HepG2 (cell line): ENCODE results near the gene TLN1. TPM values are rescaled to one million over a fixed set of nuclear protein-coding genes. Genes with fewer than 3 reads are reported as not detected.

Experiments used
- FOXM1 ChIP-seq: sonication (generic); formaldehyde crosslinking; IDR thresholded peaks from 2 replicates; pipeline ENCODE4 v1.5.0; 2020; ENCODE audit warnings: missing genetic modification reagents
- PRPF4 ChIP-seq: fragments of 200-400 bp; formaldehyde crosslinking; IDR thresholded peaks from 2 replicates; pipeline ENCODE4 v1.6.1; 2016; ENCODE audit warnings: low read length, low read depth; ENCODE audit not compliant: poor library complexity, severe bottlenecking
- ZNF7 ChIP-seq: IDR thresholded peaks from 2 replicates; pipeline ENCODE4 v1.6.1; 2016; ENCODE audit warnings: missing biosample characterization, missing genetic modification reagents
- ZSCAN29 ChIP-seq: sonication (generic); formaldehyde crosslinking; conservative IDR thresholded peaks from 2 replicates; pipeline ENCODE4 v1.4.0; 2020; ENCODE audit warnings: mild to moderate bottlenecking, missing genetic modification reagents
- polyA plus RNA-seq, 8 experiments: library from polyadenylated mRNA; depleted of rRNA in 3 of 8; stranded (reverse) in 7 of 8; unstranded in 1 of 8; fragments of >200 nt; fragmentation: Illumina TruSeq in 4 of 8; extraction: Trizol in 4 of 8; gene quantifications; 2 replicates each; pipeline versions ENCODE4 v1.2.1 to v1.2.3, GENCODE V29; 2011 to 2016; ENCODE audit warnings: low read depth in 4 of 8, missing spikeins in 1 of 8, mixed read lengths in 1 of 8; ENCODE audit not compliant: insufficient read depth in 1 of 8
- total RNA-seq, 5 experiments: library from RNA; depleted of rRNA; stranded (reverse); fragments of >200 nt; fragmentation: Illumina TruSeq; extraction: Trizol; gene quantifications; 2 replicates each; pipeline ENCODE4 v1.2.3, GENCODE V29; 2016; ENCODE audit warnings: low read depth in 1 of 5
- TF ChIP-seq, protein P1 (sequence below): sonication (generic); formaldehyde crosslinking; IDR thresholded peaks from 2 replicates; pipeline ENCODE4 v1.4.0; 2020; ENCODE audit warnings: mild to moderate bottlenecking, missing genetic modification reagents
- TF ChIP-seq, protein P2 (sequence below): sonication (generic); formaldehyde crosslinking; IDR thresholded peaks from 2 replicates; pipeline ENCODE4 v1.5.0; 2020; ENCODE audit warnings: mild to moderate bottlenecking, missing genetic modification reagents
- TF ChIP-seq, protein P3 (sequence below): sonication (generic); formaldehyde crosslinking; IDR thresholded peaks from 2 replicates; pipeline ENCODE4 v1.4.0; 2020; ENCODE audit warnings: missing genetic modification reagents, borderline replicate concordance

Gene TLN1
- total and polyA plus RNA-seq, 2 of the 13 experiments (the other 11 are each of a cell fraction or from before 2014, with no cell fraction given) = 35.2 to 51.8 TPM

DNA sequence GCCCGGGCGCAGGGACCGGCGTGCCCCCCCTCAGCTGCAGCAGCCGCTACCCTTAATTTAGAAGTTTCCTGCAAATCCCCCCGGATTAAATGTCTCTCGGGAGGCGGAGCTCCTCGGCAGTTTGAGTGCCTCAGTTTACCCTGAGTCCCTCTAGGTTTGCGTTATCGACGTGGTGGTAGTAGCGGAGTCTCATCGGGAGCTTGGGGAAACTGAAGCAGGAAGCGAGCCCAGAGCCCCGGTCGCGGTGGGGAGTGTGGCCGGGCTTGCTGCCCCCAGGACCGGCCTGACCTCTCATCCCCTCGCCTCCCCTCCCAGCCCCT is 41.7 kb downstream of the TLN1 start (continued):
- TF ChIP-seq, protein P1, sequence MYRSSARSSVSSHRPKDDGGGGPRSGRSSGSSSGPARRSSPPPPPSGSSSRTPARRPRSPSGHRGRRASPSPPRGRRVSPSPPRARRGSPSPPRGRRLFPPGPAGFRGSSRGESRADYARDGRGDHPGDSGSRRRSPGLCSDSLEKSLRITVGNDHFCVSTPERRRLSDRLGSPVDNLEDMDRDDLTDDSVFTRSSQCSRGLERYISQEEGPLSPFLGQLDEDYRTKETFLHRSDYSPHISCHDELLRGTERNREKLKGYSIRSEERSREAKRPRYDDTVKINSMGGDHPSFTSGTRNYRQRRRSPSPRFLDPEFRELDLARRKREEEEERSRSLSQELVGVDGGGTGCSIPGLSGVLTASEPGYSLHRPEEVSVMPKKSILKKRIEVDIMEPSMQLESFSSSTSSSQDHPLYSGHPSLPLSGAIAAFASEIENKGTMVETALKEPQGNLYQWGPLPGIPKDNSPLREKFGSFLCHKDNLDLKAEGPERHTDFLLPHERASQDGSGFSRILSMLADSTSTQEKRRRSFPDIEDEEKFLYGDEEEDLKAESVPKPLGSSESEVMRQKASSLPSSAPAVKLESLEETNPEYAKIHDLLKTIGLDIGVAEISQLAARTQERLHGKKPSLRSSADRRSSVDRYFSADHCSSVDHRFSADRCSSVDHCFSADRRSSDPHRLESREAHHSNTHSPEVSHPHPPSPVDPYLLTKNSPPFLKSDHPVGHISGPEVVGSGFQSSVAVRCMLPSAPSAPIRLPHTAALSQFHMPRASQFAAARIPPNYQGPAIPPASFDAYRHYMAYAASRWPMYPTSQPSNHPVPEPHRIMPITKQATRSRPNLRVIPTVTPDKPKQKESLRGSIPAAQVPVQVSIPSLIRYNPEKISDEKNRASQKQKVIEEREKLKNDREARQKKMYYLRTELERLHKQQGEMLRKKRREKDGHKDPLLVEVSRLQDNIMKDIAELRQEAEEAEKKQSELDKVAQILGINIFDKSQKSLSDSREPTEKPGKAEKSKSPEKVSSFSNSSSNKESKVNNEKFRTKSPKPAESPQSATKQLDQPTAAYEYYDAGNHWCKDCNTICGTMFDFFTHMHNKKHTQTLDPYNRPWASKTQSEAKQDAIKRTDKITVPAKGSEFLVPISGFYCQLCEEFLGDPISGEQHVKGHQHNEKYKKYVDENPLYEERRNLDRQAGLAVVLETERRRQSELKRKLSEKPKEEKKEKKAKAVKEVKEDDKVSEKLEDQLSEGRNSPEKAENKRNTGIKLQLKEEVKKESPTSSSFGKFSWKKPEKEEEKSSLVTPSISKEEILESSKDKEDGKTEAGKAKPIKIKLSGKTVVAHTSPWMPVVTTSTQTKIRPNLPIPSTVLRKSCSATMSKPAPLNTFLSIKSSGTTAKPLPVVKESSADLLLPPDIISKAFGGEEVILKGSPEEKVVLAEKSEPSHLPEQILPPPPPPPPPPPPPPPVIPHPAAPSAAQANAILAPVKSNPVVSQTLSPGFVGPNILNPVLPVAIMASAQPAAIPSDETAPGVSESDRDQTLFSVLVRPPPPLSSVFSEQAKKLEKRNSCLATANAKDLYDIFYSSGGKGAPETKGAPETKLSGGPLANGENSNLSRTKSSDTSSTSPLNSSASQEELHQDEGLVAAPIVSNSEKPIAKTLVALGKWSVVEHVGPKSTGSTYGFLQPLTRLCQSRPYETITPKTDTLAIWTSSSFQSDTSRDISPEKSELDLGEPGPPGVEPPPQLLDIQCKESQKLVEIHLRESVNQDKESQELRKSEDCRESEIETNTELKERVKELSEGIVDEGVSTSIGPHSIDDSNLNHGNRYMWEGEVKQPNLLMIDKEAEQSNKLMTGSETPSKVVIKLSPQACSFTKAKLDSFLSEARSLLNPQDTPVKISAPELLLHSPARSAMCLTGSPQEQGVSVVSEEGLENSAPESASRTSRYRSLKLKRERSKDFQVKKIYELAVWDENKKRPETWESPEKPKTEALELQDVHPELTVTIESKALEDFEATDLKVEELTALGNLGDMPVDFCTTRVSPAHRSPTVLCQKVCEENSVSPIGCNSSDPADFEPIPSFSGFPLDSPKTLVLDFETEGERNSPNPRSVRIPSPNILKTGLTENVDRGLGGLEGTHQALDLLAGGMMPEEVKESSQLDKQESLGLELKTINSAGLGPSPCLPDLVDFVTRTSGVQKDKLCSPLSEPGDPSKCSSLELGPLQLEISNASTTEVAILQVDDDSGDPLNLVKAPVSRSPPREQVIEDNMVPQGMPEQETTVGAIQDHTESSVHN = no peak
- TF ChIP-seq, protein P2, sequence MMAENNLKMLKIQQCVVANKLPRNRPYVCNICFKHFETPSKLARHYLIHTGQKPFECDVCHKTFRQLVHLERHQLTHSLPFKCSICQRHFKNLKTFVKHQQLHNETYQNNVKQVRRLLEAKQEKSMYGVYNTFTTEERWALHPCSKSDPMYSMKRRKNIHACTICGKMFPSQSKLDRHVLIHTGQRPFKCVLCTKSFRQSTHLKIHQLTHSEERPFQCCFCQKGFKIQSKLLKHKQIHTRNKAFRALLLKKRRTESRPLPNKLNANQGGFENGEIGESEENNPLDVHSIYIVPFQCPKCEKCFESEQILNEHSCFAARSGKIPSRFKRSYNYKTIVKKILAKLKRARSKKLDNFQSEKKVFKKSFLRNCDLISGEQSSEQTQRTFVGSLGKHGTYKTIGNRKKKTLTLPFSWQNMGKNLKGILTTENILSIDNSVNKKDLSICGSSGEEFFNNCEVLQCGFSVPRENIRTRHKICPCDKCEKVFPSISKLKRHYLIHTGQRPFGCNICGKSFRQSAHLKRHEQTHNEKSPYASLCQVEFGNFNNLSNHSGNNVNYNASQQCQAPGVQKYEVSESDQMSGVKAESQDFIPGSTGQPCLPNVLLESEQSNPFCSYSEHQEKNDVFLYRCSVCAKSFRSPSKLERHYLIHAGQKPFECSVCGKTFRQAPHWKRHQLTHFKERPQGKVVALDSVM (CRISPR knock-in tag) = no peak
- TF ChIP-seq ZNF7 = no peak
- no peak for TF ChIP-seq FOXM1 (CRISPR knock-in tag)
- TF ChIP-seq ZSCAN29 = no peak
- TF ChIP-seq, protein P3, sequence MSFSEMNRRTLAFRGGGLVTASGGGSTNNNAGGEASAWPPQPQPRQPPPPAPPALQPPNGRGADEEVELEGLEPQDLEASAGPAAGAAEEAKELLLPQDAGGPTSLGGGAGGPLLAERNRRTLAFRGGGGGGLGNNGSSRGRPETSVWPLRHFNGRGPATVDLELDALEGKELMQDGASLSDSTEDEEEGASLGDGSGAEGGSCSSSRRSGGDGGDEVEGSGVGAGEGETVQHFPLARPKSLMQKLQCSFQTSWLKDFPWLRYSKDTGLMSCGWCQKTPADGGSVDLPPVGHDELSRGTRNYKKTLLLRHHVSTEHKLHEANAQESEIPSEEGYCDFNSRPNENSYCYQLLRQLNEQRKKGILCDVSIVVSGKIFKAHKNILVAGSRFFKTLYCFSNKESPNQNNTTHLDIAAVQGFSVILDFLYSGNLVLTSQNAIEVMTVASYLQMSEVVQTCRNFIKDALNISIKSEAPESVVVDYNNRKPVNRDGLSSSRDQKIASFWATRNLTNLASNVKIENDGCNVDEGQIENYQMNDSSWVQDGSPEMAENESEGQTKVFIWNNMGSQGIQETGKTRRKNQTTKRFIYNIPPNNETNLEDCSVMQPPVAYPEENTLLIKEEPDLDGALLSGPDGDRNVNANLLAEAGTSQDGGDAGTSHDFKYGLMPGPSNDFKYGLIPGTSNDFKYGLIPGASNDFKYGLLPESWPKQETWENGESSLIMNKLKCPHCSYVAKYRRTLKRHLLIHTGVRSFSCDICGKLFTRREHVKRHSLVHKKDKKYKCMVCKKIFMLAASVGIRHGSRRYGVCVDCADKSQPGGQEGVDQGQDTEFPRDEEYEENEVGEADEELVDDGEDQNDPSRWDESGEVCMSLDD (CRISPR knock-in tag) = no peak
- TF ChIP-seq PRPF4 = no peak
